Heart left ventricle (tissue), 16 donors: ENCODE measurements around the gene MMGT1. TPM values are rescaled to one million over a fixed set of nuclear protein-coding genes. Genes with fewer than 3 reads are reported as not detected.

ENCODE experiments used
- ATAC-seq, 4 donors: fragments of 200-7000 bp; cut with Tn5 transposase; one replicate each; pipeline ENCODE4 v1.9.1; 2020 to 2022; ENCODE audit warnings: moderate library complexity in 4 of 4, mild to moderate bottlenecking in 3 of 4, moderate number of reproducible peaks in 1 of 4
- DNase-seq, 5 donors: peaks; one replicate each; pipeline ENCODE4 v3.0.0-alpha.2; 2020
- H3K27ac ChIP-seq, 12 donors: fragments of 200-600 bp; sonication (generic) in 4 of 12; one replicate each; pipeline versions ENCODE4 v1.5.0 to v1.8.0; 2016 to 2022; ENCODE audit warnings: mild to moderate bottlenecking in 2 of 12
- H3K27me3 ChIP-seq, 9 donors: fragments of 200-600 bp; sonication (generic) in 2 of 9; one replicate each; pipeline versions ENCODE4 v1.5.1 to v1.8.0; 2016 to 2022; ENCODE audit warnings: mild to moderate bottlenecking in 3 of 9
- H3K36me3 ChIP-seq, 9 donors: fragments of 200-600 bp; sonication (generic) in 2 of 9; one replicate each; pipeline versions ENCODE4 v1.5.0 to v1.8.0; 2018 to 2022; ENCODE audit warnings: mild to moderate bottlenecking in 2 of 9
- H3K4me1 ChIP-seq, 12 donors: fragments of 200-600 bp; sonication (generic) in 4 of 12; one replicate each; pipeline versions ENCODE4 v1.5.0 to v1.8.0; 2016 to 2022; ENCODE audit warnings: mild to moderate bottlenecking in 3 of 12
- H3K4me3 ChIP-seq, 12 donors: fragments of 200-600 bp; sonication (generic) in 4 of 12; one replicate each; pipeline versions ENCODE4 v1.5.0 to v1.8.0; 2017 to 2022; ENCODE audit warnings: mild to moderate bottlenecking in 9 of 12, moderate library complexity in 4 of 12
- H3K9me3 ChIP-seq, 12 donors: fragments of 200-600 bp; sonication (generic) in 4 of 12; one replicate each; pipeline versions ENCODE4 v1.5.0 to v1.8.0; 2016 to 2022; ENCODE audit warnings: mild to moderate bottlenecking in 1 of 12
- POLR2A ChIP-seq, 2 donors: fragments of 450-650 bp; IDR thresholded peaks; one replicate each; pipeline ENCODE4 v1.6.1; 2017; ENCODE audit warnings: antibody characterized with exemption in 2 of 2, mild to moderate bottlenecking in 2 of 2, moderate library complexity in 2 of 2
- WGBS, 4 donors: extraction: QIAGEN DNeasy Blood & Tissue Kit in 2 of 4; methylation state at CpG; one replicate each; pipeline versions ENCODE4 v1.1.5 to v1.1.7; 2013 to 2018; 5-methylcytosine and 5-hydroxymethylcytosine counted together
- intact Hi-C, 10 donors: fragments of 100-400 bp; cut with DNase I; formaldehyde crosslinking; loops; one replicate each; pipeline versions ENCODE4 v1.11.1 to v1.14.2; 2022
- polyA plus RNA-seq, 2 donors: library from polyadenylated mRNA; stranded (reverse); fragments of 200-250 nt; gene quantifications; one replicate each; pipeline ENCODE4 v1.2.3, GENCODE V29; 2013
- total RNA-seq, 9 donors: library from RNA; depleted of rRNA in 2 of 9; stranded (reverse); fragments of >200 nt in 2 of 9; fragmentation: NEBNext Ultra II Directional in 3 of 9; extraction: Animal tissue kit (Norgen Biotek cat#: 25700) in 3 of 9; gene quantifications; one replicate each; pipeline versions ENCODE4 v1.1.0 to v1.2.4, GENCODE V29; 2016 to 2023
- TF ChIP-seq, protein P1 (sequence below), 12 donors: fragments of 200-600 bp; sonication (generic) in 4 of 12; IDR thresholded peaks; one replicate each; pipeline versions ENCODE4 v1.5.0 to v1.8.0; 2018 to 2022; ENCODE audit warnings: antibody characterized with exemption in 12 of 12, mild to moderate bottlenecking in 5 of 12
- donor health status: ischemic (EF 13 %, LVEDD 7.1; RV severe dilation, severe dysfunction).
- donor health status: healthy with polysubstance abuse.
- donor health status: DM: no; HTN: yes; CAD: no.
- donor health status: DM: no; HTN: no; CAD: no.
- donor health status: ischemic (EF 25% LVEDD 6.9; RV normal size, moderate dysfunction).
- donor health status: ischemic (EF 25% LVEDD 5.7; RV mildly dilated, moderate dysfunction).
- donor health status: healthy.
- donor health status: DM: yes; HTN: yes; CAD: no.
- donor health status: ischemic (EF 35%, LVEDD 5.7; RV mildly dilated, moderate dysfunction).
- donor health status: nonischemic (EF 11% LVEDD 7.7; RV severe dilation, severe dysfunction).
- donor health status: DM: yes; HTN: yes; CAD: no.
- donor health status: PGD.
- donor health status: ischemic (EF 29% LVEDD 5.4; RV normal size, mild dysfunction).
- donor health status: nonischemic (EF 23%, LVEDD 6.1; RV moderate dilation, normal function).

MMGT1 gene
- total and polyA plus RNA-seq, 11 donors, result 1.6 to 34.4 (median 26.5) TPM

GRCh38 chrX:136019226-136019625, 45.4 kb upstream of the MMGT1 start:
- Histone ChIP-seq H3K9me3 (no peaks in the 10 kb centered on the region), H3K27me3 (peaks cover 0 to 11% (median 0%) of the 10 kb centered on the region in 9 donors), H3K27ac (no peak overlapping the region), H3K4me1 (no peaks in the 10 kb centered on the region), H3K4me3 (no peak overlapping the region), H3K36me3 (peaks cover 0 to 54% (median 22%) of the 10 kb centered on the region in 9 donors)
- WGBS, 4 donors, result 51 to 77% (median 69%) methylated on average over 5 of the region's 5 CpGs
- TF ChIP-seq POLR2A (IDR thresholded peaks at IDR 0.05), result no peak
- TF ChIP-seq, protein P1, sequence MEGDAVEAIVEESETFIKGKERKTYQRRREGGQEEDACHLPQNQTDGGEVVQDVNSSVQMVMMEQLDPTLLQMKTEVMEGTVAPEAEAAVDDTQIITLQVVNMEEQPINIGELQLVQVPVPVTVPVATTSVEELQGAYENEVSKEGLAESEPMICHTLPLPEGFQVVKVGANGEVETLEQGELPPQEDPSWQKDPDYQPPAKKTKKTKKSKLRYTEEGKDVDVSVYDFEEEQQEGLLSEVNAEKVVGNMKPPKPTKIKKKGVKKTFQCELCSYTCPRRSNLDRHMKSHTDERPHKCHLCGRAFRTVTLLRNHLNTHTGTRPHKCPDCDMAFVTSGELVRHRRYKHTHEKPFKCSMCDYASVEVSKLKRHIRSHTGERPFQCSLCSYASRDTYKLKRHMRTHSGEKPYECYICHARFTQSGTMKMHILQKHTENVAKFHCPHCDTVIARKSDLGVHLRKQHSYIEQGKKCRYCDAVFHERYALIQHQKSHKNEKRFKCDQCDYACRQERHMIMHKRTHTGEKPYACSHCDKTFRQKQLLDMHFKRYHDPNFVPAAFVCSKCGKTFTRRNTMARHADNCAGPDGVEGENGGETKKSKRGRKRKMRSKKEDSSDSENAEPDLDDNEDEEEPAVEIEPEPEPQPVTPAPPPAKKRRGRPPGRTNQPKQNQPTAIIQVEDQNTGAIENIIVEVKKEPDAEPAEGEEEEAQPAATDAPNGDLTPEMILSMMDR (IDR thresholded peaks at IDR 0.05), result no peak
- DNase-seq (no peak), ATAC-seq (no peak)
- intact Hi-C loops, result no loop called here

- no peak for TF ChIP-seq POLR2A (IDR thresholded peaks at IDR 0.05)
- TF ChIP-seq, protein P1 (IDR thresholded peaks at IDR 0.05), result no peak
- no peaks in the 10 kb centered on the region for H3K4me1 ChIP-seq
- no peaks in the 10 kb centered on the region for H3K27me3 ChIP-seq
- H3K27ac ChIP-seq, result no peak overlapping the region
- no peak for ATAC-seq
- no peak overlapping the region for H3K4me3 ChIP-seq
- no peak for DNase-seq
- no peaks in the 10 kb centered on the region for H3K9me3 ChIP-seq
- H3K36me3 ChIP-seq, result peaks cover 0 to 56% (median 35%) of the 10 kb centered on the region in 9 donors
- WGBS, 4 donors, result 75 to 85% (median 79%) methylated on average over 2 of the region's 2 CpGs
- intact Hi-C loops, result no loop called here
These were observed 43.1 kb upstream of the MMGT1 start for GRCh38 chrX:136016881-136017280.

DNA sequence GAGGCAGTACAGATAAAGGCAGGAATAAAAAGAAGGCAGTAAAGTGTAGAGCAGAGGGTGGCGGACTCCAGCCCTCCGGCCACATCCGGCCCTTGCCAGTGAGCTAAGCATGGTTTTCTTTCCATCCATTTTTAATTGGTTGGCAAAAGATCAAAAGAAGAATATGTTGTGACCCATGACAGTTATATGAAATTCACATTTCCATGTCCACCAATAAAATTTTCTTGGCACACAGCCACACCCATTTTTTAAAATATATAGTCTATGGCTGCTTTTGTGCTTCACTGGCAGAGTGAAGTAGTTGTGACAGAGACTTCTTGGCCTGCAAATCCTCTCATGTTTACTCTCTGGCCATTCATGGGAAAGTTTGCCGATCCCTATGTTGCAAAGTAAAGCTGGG, 41.2 kb upstream of the MMGT1 start:
- Histone ChIP-seq H3K4me1 (no peaks in the 10 kb centered on the region), H3K36me3 (peaks cover 0 to 61% (median 38%) of the 10 kb centered on the region in 9 donors), H3K27ac (no peak overlapping the region), H3K4me3 (no peak overlapping the region), H3K27me3 (no peaks in the 10 kb centered on the region), H3K9me3 (no peaks in the 10 kb centered on the region)
- 87 to 96% (median 93%) methylated on average over 4 of the region's 4 CpGs for WGBS, 4 donors
- no peak for DNase-seq
- ATAC-seq, result no peak
- TF ChIP-seq, protein P1 (IDR thresholded peaks at IDR 0.05), result no peak
- TF ChIP-seq POLR2A (IDR thresholded peaks at IDR 0.05), result no peak
- intact Hi-C loops, result no loop called here

DNA sequence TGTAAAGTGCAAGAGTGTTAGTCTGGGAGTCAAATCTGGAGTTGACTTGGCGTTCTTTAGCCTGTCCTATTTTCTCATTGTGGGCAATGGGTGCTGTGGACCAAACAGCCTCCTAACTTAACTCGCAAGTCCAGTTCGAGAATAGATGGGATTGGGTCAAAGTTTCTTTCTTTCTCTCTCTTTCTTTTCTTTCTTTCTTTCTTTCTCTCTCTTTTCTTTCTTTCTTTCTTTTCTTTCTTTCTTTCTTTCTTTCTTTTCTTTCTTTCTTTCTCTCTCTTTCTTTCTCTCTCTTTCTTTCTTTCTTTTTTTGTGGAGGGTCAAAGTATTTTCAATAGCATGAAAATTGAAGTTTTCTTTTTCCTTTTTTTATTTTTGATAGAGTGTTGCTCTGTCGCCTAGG, 14.5 kb upstream of the MMGT1 start:
- H3K27ac ChIP-seq, result no peak overlapping the region
- no peak for DNase-seq
- no peak for TF ChIP-seq POLR2A (IDR thresholded peaks at IDR 0.05)
- TF ChIP-seq, protein P1 (IDR thresholded peaks at IDR 0.05), result no peak
- no peak for ATAC-seq
- peaks cover 0 to 22% (median 3%) of the 10 kb centered on the region in 12 donors for H3K4me1 ChIP-seq
- no peaks in the 10 kb centered on the region for H3K36me3 ChIP-seq
- no peaks in the 10 kb centered on the region for H3K27me3 ChIP-seq
- no peaks in the 10 kb centered on the region for H3K9me3 ChIP-seq
- intact Hi-C loops, result no loop called here
- H3K4me3 ChIP-seq, result no peak overlapping the region
- WGBS, 4 donors, result 82 to 94% (median 89%) methylated on average over 4 of the region's 4 CpGs
